ENCODE results near the gene IPO5. TPM values are rescaled to one million over a fixed set of nuclear protein-coding genes. Genes with fewer than 3 reads are reported as not detected.
A peak's percentile ranks its signal among the peaks of the same experiment; 100 is the strongest.
"Not testable (repeated sequence)": the region's sequence is repeated elsewhere in the genome, so short reads cannot be mapped to it uniquely, and the experiment has no call there.

IPO5 gene
- total RNA-seq, 2 experiments from 2014 or later: 256 to 258 TPM

DNA sequence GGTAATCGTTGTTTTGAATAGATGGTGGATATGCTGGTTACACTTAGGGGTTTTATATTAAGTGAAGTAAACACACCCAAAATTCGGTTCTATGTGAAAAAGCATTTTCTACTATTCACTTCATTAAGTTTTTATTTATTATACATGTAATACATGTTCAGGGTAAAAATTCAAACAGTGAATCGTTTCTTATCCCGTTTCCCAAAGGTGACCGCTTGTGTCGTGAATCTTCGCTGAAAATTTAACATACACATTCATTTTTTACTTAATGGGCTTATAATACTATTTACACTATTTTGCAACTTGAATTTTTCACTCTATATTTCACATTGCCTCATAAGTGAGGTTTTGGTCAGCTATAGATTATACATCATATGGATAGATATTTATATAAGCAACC, 24.5 kb downstream of the IPO5 start:
- ChIA-PET CTCF (no interaction called here), POLR2A (no interaction called here)
- intact Hi-C loops (cut with DNase I, micrococcal nuclease): loop anchor here in 1 of 2 experiments (5.0 to 10.0 kb wide), 5 partner anchors 121 to 1519 kb away; partner anchors contain the start of gene MBNL2
- Mint-ChIP-seq H3K9me3 (ENCODE audit: low read depth) (no peaks in the 10 kb centered on the region), H3K4me3 (peak overlapping the region; percentile 99), H3K27ac (peak overlapping the region; percentile 22), H3K4me1 (peaks cover 43% of the 10 kb centered on the region), H3K36me3 (ENCODE audit: low read depth) (peaks cover 28% of the 10 kb centered on the region), H3K27me3 (no peaks in the 10 kb centered on the region)
- no peak for DNase-seq
- no peak for ATAC-seq

DNA sequence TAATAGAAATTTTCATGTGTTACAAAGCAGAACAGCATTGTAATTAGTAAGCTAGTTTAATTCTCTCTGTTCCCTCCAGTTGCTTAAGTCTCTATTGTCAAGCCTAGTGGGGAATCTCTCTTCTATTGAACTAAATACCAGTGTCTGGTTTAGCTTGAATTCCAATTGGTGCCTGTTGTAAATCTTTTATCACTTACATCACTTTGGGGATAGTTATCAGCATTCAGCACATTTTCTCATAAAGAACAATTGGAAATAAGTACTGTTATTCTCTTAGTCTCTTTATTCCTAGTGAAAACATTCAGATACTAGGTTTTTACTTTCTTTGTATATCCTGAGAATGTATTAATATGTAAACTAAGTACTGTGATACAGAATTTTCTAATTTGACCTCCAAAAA, 25.2 kb downstream of the IPO5 start:
- CTCF ChIA-PET: no interaction called here
- POLR2A ChIA-PET: interaction anchor here (0.6 kb wide), 1 partner anchor 232 kb away, joined by 3 read pairs; no protein-coding TSS in a partner anchor
- Mint-ChIP-seq H3K27me3 (no peaks in the 10 kb centered on the region), H3K9me3 (ENCODE audit: low read depth) (no peaks in the 10 kb centered on the region), H3K4me1 (peaks cover 43% of the 10 kb centered on the region), H3K36me3 (ENCODE audit: low read depth) (peaks cover 28% of the 10 kb centered on the region), H3K4me3 (peak overlapping the region; percentile 99), H3K27ac (no peak overlapping the region)
- intact Hi-C loops (cut with DNase I, micrococcal nuclease): loop anchor here in 1 of 2 experiments (5.0 to 10.0 kb wide), 5 partner anchors 121 to 1519 kb away; partner anchors contain the start of gene MBNL2
- DNase-seq: no peak
- no peak for ATAC-seq

DNA sequence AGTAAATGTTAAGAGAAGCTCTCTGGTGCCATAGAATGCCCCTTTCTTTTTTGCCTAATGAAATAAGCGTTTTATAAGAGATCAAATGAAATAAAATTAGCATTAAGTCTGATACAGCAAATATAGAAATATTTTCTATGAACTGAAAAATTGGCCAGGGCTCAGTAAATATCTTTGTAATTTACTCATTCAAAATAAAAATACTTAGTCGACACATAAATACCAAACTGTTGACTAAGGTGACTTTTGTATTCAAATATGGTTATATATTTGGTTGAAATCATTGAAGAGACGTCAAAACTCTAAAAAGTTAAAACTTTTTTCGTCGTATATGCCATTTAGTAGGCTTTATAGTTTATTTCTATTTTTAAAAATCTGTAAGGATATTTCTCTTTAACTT, 25.6 kb downstream of the IPO5 start:
- no peak for ATAC-seq
- H3K36me3 Mint-ChIP-seq (ENCODE audit: low read depth): peaks cover 28% of the 10 kb centered on the region
- CTCF ChIA-PET: no interaction called here
- H3K4me1 Mint-ChIP-seq: peaks cover 43% of the 10 kb centered on the region
- no peak overlapping the region for H3K4me3 Mint-ChIP-seq
- no peak for DNase-seq
- H3K9me3 Mint-ChIP-seq (ENCODE audit: low read depth): no peaks in the 10 kb centered on the region
- H3K27me3 Mint-ChIP-seq: no peaks in the 10 kb centered on the region
- intact Hi-C loops (cut with DNase I, micrococcal nuclease): loop anchor here in 1 of 2 experiments (5.0 to 10.0 kb wide), 5 partner anchors 122 to 1518 kb away; partner anchors contain the start of gene MBNL2
- H3K27ac Mint-ChIP-seq: no peak overlapping the region
- POLR2A ChIA-PET: interaction anchor here (0.6 kb wide), 1 partner anchor 232 kb away, joined by 3 read pairs; no protein-coding TSS in a partner anchor

DNA sequence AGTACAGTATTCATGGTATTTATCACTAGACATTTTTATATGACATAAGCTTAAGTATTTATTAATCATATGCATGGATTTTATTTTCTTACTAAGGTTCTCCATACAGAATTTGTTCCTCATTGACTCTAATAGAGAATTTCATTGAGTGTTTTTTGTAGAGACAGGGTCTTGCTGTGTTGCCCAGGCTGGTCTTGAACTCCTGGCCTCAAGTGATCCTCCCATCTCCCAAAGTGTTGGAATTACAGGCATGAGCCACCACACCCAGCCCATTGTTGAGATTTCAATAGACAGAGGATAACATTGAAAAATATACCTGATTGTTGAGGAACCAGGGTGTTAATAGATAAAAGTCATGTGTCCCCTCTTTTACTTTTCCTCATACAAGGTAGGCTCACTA, 26.1 kb downstream of the IPO5 start:
- peaks cover 31% of the 10 kb centered on the region for H3K36me3 Mint-ChIP-seq (ENCODE audit: low read depth)
- intact Hi-C loops (cut with DNase I, micrococcal nuclease): loop anchor here in 1 of 2 experiments (5.0 to 10.0 kb wide), 5 partner anchors 122 to 1518 kb away; partner anchors contain the start of gene MBNL2

DNA sequence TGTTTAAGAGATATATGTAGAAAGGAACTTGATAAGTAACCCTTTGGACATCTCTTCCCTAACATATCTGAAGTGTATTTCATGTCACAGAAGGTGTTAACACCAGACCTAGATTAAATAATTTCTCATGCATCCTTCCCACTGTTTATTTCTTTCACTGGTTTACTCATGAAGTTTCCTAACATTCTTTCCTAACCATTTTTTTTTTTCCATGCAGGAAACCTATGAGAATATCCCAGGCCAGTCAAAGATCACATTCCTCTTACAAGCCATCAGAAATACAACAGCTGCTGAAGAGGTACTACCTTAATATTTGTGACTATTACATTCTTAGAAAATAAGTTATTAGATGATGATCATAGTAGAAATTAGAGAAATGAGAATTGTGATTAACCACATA, 28.8 kb downstream of the IPO5 start:
- Mint-ChIP-seq H3K27ac (no peak overlapping the region), H3K27me3 (no peaks in the 10 kb centered on the region), H3K4me3 (no peak overlapping the region), H3K36me3 (ENCODE audit: low read depth) (peaks cover 42% of the 10 kb centered on the region), H3K4me1 (peaks cover 39% of the 10 kb centered on the region), H3K9me3 (ENCODE audit: low read depth) (no peaks in the 10 kb centered on the region)
- ChIA-PET CTCF (no interaction called here), POLR2A (no interaction called here)
- DNase-seq: no peak
- no peak for ATAC-seq
- intact Hi-C loops (cut with DNase I, micrococcal nuclease): no loop called here

More for the DNA sequence above, 26.1 kb downstream of the IPO5 start:
- POLR2A ChIA-PET: no interaction called here
- no peak for ATAC-seq
- Mint-ChIP-seq H3K9me3 (ENCODE audit: low read depth) (no peaks in the 10 kb centered on the region), H3K4me3 (no peak overlapping the region), H3K27me3 (no peaks in the 10 kb centered on the region), H3K4me1 (peaks cover 43% of the 10 kb centered on the region), H3K27ac (no peak overlapping the region)
- CTCF ChIA-PET: no interaction called here
- no peak for DNase-seq

DNA sequence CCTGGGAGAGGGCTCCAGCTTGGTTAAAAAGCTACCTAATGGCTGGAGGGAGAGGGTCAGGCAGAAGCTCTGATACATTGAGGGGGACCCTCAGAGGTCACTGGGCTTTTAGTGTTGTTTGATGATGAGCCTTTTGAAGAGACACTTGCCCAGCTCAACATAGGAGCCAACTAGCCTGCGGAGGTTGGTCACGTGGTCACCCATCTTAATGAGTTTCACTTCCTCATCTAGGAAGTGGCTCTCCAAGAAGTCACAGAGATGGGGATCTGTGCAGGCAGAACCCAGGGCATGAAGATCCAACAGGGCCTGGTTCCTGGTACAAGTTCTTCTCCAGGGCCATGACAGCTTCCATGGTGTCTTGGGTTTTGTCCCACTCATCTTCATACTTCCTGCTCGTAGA, 33.4 kb downstream of the IPO5 start:
- Mint-ChIP-seq H3K36me3 (ENCODE audit: low read depth) (peaks cover 41% of the 10 kb centered on the region), H3K27ac (no peak overlapping the region), H3K4me1 (peaks cover 4% of the 10 kb centered on the region), H3K9me3 (ENCODE audit: low read depth) (no peaks in the 10 kb centered on the region), H3K4me3 (no peak overlapping the region), H3K27me3 (no peaks in the 10 kb centered on the region)
- ChIA-PET CTCF (interaction anchor here (1.0 to 1.2 kb wide), 2 partner anchors 12 to 131 kb away, joined by 3 to 4 read pairs; no protein-coding TSS in a partner anchor), POLR2A (no interaction called here)
- intact Hi-C loops (cut with DNase I, micrococcal nuclease): no loop called here
- no peak for ATAC-seq
- no peak for DNase-seq

DNA sequence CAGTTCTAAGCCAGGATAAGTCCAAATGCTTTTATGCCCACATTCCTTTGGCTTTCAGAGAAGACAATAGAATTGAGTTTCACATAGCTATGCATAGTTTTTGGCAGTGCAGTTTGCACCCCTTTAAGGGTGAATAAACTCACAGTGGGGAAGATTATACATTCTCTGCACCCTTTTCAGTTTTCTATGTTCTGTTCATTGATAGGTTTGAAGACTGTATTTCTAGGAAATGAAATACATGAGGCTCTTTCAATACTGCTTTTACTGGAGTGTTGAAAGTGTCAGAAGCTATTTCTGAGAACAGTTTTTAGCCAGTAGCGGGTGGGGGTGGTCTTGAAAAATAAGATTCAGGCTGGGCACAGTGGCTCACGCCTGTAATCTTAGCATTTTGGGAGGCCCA, 46.2 kb downstream of the IPO5 start:
- Mint-ChIP-seq H3K27ac (no peak overlapping the region), H3K36me3 (ENCODE audit: low read depth) (peaks cover 62% of the 10 kb centered on the region), H3K4me3 (no peak overlapping the region), H3K9me3 (ENCODE audit: low read depth) (no peaks in the 10 kb centered on the region), H3K27me3 (no peaks in the 10 kb centered on the region), H3K4me1 (peaks cover 6% of the 10 kb centered on the region)
- POLR2A ChIA-PET: no interaction called here
- CTCF ChIA-PET: no interaction called here
- ATAC-seq: peak; percentile 44
- intact Hi-C loops (cut with DNase I, micrococcal nuclease): no loop called here
- DNase-seq: no peak

DNA sequence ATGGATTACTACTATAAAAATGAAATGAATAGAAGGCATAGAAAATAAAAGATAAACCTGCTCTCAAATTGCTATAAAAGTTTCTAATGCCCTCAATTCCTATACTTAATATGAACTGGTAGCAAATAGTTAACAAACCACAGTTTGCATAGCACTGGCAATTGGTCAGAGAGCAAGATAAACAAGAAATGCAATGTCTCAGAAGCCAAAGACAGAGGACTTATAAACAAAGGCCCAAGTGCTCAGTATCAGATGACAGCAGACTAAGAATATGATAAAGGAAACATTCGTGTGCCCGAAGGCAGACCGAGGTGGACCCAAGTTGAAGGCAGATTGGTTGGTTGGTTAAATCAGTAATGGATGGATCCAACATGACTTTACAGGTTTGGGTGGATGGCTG, 50.6 kb downstream of the IPO5 start:
- H3K36me3 Mint-ChIP-seq (ENCODE audit: low read depth): peaks cover 68% of the 10 kb centered on the region
- H3K27me3 Mint-ChIP-seq: no peaks in the 10 kb centered on the region
- H3K4me1 Mint-ChIP-seq: peaks cover 6% of the 10 kb centered on the region
- no peaks in the 10 kb centered on the region for H3K9me3 Mint-ChIP-seq (ENCODE audit: low read depth)
- H3K4me3 Mint-ChIP-seq: no peak overlapping the region
- H3K27ac Mint-ChIP-seq: no peak overlapping the region
- intact Hi-C loops (cut with DNase I, micrococcal nuclease): no loop called here
- DNase-seq (no peak), ATAC-seq (no peak)
- CTCF ChIA-PET: interaction anchor here (0.6 kb wide), 1 partner anchor 62 kb away, joined by 3 read pairs; no protein-coding TSS in a partner anchor
- POLR2A ChIA-PET: no interaction called here

DNA sequence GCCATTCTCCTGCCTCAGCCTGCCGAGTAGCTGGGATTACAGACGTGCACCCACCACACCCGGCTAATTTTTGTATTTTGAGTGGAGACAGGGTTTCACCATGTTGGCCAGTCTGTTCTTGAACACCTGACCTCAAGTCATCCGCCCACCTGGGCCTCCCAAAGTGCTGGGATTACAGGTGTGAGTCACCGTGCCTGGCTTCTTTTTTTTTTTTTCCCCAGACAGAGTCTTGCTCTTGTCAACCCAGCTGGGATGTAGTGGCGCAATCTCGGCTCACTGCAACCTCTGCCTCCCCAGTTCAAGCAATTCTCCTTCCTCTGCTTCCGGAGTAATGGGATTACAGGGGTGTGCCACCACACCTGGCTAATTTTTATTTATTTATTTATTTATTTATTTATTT, 51.5 kb downstream of the IPO5 start:
- POLR2A ChIA-PET; intact Hi-C loops (cut with DNase I, micrococcal nuclease); H3K27me3 Mint-ChIP-seq; H3K4me1 Mint-ChIP-seq; H3K27ac Mint-ChIP-seq; CTCF ChIA-PET; ATAC-seq; H3K4me3 Mint-ChIP-seq; H3K9me3 Mint-ChIP-seq (ENCODE audit: low read depth): not testable (repeated sequence)
- peak; percentile 19 for DNase-seq
- peaks cover 69% of the 10 kb centered on the region for H3K36me3 Mint-ChIP-seq (ENCODE audit: low read depth)

DNA sequence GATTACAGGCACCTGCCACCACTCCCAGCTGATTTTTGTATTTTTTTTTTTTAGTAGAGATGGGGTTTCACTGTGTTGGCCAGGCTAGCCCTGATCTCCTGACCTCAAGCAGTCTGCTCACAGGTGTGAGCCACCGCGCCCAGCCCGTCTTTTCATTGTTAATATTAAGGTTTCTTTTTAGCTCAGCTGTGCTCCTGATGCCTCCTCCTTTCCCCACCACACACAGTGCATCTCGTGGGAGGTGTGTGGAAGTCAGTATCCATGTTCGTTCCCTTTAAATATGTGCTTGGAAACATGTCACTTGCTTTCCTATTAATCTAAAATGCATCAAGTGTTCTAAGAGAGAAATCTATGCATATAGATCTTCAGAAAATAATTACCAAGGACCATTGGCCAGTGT, 53.5 kb downstream of the IPO5 start:
- POLR2A ChIA-PET: no interaction called here

DNA sequence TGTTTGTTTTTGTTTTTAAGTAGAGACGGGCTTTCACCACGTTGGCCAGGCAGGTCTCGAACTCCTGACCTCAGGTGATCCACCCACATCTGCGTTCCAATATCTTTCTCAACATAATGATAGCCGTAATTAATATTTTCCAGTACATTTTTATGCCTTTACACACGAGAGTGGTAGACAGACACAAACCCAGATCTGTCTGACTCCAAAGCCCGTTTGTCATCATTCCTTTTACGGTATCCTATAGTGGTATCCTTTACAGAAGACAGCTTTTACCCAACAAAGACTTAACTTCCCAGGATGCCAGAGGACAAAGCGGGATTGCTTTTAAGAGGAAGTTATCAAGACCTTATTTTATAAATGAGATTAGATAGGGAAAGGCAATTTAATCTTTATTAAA, 59.8 kb downstream of the IPO5 start:
- CTCF ChIA-PET: interaction anchor here (0.5 kb wide), 1 partner anchor 10 kb away, joined by 3 read pairs; no protein-coding TSS in a partner anchor

More for the DNA sequence above, 53.5 kb downstream of the IPO5 start:
- ATAC-seq (no peak), DNase-seq (no peak)
- H3K36me3 Mint-ChIP-seq (ENCODE audit: low read depth): peaks cover 71% of the 10 kb centered on the region
- H3K4me1 Mint-ChIP-seq: peaks cover 4% of the 10 kb centered on the region
- no peaks in the 10 kb centered on the region for H3K9me3 Mint-ChIP-seq (ENCODE audit: low read depth)
- H3K27me3 Mint-ChIP-seq: no peaks in the 10 kb centered on the region
- no peak overlapping the region for H3K4me3 Mint-ChIP-seq
- CTCF ChIA-PET: interaction anchor here (0.6 to 1.3 kb wide), 2 partner anchors 16 to 82 kb away, joined by 3 to 5 read pairs; no protein-coding TSS in a partner anchor
- no peak overlapping the region for H3K27ac Mint-ChIP-seq
- intact Hi-C loops (cut with DNase I, micrococcal nuclease): no loop called here

DNA sequence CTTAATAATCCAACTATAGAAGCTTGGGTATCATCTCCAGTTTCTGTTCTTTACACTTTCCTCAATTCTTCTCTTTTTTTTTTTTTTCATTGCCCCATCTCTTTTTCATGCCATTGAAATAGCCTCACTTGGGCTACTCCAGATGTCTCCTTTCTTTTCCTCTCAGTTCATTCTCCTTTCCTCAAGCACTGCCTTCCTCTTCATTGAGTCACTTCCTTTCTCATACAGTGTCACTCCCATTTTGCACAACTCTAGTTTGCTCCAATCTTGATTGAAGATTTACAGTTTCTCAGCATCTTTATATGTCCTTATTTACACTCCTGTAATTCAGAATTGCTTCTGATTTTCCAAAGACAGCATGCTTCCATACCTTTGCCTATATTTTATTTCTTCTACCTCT, 61.3 kb downstream of the IPO5 start:
- POLR2A ChIA-PET: no interaction called here
- Mint-ChIP-seq H3K9me3 (ENCODE audit: low read depth) (no peaks in the 10 kb centered on the region), H3K36me3 (ENCODE audit: low read depth) (peaks cover 62% of the 10 kb centered on the region), H3K27ac (peak overlapping the region; percentile 37), H3K4me3 (no peak overlapping the region), H3K4me1 (no peaks in the 10 kb centered on the region), H3K27me3 (no peaks in the 10 kb centered on the region)
- ATAC-seq (no peak), DNase-seq (no peak)
- intact Hi-C loops (cut with DNase I, micrococcal nuclease): no loop called here
- CTCF ChIA-PET: no interaction called here

More for the DNA sequence above, 59.8 kb downstream of the IPO5 start:
- H3K36me3 Mint-ChIP-seq (ENCODE audit: low read depth): peaks cover 63% of the 10 kb centered on the region
- ATAC-seq (no peak), DNase-seq (no peak)
- POLR2A ChIA-PET: interaction anchor here (0.5 kb wide), 1 partner anchor 19 kb away, joined by 3 read pairs; no protein-coding TSS in a partner anchor
- H3K27me3 Mint-ChIP-seq: no peaks in the 10 kb centered on the region
- H3K9me3 Mint-ChIP-seq (ENCODE audit: low read depth): no peaks in the 10 kb centered on the region
- no peaks in the 10 kb centered on the region for H3K4me1 Mint-ChIP-seq
- H3K4me3 Mint-ChIP-seq: no peak overlapping the region
- no peak overlapping the region for H3K27ac Mint-ChIP-seq
- intact Hi-C loops (cut with DNase I, micrococcal nuclease): no loop called here

Measured in activated CD4-positive, alpha-beta T cell treated with anti-CD3 and anti-CD28 coated beads for 36 hours (primary cell).